GM19328 (cell line): ENCODE results near the gene UBE2E2.

Experiments
- ATAC-seq: cut with Tn5 transposase; IDR thresholded peaks from one replicate; pipeline ENCODE4 v1.9.1; 2021; ENCODE audit warnings: mild to moderate bottlenecking, moderate library complexity; ENCODE audit not compliant: unreplicated experiment

The UBE2E2 gene

GRCh38 chr3:23377928-23378672 is 175.0 kb downstream of the UBE2E2 start:
- ATAC-seq = no peak

GRCh38 chr3:23383875-23384274 is 180.7 kb downstream of the UBE2E2 start:
- no peak for ATAC-seq

- no peak for ATAC-seq
Measured at GRCh38 chr3:23385327-23385726, 182.2 kb downstream of the UBE2E2 start.

DNA sequence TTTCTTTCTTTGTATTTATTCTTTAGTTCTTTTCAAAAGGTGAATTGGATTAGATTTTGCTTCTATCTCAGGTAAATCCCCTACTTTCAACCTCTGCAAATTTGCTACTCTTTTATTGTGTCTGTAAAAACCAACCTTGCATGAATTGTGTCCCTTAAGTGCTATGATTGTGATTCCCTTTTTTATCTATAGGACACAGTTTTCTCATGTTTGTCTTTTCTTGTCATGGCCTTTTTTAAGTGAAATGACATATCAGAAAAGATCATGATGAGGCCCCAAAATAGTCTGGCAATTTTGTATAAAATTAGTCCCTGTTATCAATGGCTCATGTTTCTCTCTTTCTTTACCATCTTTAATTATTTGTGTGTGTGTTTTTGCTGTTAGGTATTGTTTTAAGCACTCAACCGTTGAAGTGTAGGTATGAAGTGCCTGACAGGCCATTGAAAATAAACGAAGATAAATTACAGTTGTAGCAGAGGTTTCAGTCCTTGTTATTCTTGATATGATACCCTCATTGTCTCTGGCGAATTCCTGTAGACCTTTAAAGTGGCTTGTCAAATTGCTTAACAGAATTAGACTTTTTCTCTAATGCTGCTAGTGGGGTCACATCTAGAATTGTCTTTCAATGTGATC is 184.3 kb downstream of the UBE2E2 start:
- no peak for ATAC-seq

- no peak for ATAC-seq
Measured at GRCh38 chr3:23389089-23389488, 186.0 kb downstream of the UBE2E2 start.

GRCh38 chr3:23389686-23390085 is 186.6 kb downstream of the UBE2E2 start:
- peak; percentile 57 for ATAC-seq

DNA sequence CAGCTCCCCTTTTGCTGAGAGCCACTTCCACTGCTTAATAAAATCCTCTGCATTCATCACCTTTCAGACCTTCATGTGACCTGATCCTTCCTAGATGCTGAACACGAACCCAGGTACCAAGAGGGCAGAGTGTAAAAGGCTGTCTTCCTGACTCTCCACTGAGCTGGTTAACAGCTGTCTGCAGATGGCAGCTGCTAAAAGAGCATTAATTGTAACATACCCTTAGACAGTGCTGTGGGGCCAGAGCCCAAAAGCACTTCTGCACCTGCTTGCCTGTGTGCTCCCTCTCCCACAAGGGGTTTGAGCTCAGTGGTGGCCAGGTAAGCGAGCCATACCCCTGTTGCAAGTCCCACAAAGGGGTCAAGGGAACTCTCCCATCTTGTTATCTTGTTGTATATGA is 187.3 kb downstream of the UBE2E2 start:
- no peak for ATAC-seq

DNA sequence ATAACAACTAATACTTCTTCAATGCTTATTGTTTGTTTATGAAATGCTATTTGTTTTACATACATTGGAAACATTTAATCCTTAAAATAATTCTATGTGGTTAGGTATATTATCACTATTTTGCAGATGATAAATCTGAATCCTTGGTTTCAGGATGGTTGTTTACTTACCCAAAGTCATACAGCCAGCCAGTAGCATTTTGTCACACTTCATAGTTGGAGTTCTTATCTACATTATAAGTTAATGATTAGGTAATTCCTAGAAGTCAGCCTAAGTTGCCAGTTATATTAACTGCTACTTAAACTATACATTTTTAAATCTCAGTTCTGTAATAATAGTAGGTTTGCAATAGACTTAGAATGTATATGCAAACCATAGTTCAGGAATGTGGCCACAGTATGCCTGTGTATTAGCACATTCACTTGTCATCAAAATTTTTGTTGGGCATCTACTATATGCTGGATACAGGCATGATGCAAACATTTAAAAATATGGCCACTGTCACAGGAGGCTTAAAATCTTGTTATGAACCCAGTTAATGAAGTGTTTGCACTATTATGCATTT is 187.9 kb downstream of the UBE2E2 start:
- no peak for ATAC-seq

DNA sequence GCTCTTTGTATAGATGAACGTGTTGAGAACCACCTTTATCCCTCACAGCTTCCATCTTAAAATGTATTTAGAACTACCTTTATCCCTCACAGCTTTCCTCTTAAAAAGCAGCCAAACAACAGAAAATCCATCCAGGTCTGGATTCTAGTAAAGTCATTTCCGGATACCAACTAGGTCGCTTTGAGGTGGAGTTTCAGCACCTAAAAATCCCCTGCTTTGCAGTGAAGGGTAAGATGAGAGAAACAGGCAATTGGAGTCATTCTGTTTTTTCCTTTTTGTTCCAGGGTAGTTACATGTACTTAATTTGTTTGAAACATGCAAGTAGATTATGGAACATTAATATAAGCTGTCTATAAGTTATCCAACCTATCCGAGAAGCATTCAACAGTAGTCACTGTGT is 192.0 kb downstream of the UBE2E2 start:
- ATAC-seq = no peak

DNA sequence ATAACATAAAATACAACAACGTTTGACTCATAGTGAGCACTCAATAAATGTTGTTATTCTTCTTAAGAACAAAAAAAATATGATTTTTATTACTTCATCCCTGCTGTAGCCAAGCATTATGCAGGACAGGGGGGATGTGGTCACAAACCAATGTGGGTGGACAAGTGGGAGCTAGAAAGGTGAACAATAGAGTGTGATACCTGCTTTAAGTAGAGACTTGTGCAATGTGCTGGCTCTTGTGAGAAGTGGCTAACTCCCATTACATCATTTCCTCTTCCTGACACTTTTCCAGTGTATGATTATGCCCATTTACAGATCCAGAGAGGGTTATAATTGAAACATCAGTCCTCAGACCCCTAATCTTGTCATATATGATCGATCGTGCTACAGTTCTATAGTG is 193.6 kb downstream of the UBE2E2 start:
- ATAC-seq = no peak

GRCh38 chr3:23399221-23399620 is 196.1 kb downstream of the UBE2E2 start:
- ATAC-seq = no peak

DNA sequence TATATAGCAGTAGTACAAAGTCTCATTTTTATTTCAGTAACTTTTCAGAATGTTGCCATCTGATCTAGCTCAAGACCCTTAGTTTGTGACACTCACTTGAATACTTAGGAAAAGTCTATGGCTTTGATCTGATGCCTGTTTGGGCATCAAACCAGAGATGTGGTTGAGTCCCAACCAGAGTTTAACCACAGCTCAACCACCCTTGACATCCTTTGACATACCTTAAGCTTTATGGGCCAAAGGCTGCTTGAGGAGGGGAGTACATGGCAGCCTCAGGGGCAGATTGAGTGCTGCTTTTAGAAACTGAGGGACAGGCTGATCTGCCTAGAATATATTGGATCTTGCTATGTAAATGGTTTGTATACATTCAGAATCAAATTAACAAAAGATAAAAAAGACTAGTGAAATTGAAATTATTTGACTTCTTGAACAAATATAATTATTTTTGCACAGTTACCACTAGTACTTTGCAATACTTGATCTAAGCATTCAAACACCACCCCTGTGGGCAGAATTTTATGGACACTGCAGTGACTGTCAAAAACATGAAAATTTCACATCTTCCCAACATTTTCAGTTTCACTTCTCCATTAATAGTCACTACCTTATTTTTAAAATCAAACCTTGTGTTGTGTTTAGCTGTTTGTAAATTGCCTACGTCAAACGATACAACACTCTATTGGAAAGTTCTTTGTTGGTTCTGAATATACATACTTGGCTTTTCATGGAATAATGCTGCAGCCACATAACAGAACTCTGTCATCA is 199.8 kb downstream of the UBE2E2 start:
- ATAC-seq = no peak

DNA sequence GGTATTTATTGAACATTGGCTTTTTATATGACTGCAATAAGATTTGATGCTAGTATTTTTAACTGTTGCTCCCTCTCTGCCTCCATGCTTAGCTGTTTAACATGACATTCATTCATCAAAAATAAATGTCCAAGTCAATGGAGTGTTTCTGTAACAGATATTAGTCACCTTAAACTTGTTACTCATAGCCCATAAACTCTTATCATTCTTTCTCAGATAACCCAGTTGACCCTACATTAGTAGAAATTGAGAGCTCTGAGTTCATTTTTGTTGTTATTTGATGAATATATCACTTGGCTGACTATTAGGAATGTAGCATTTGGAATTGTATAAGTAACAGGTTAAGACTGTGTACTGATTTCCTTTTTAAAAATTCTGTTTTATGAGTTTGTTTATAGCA is 201.1 kb downstream of the UBE2E2 start:
- no peak for ATAC-seq

DNA sequence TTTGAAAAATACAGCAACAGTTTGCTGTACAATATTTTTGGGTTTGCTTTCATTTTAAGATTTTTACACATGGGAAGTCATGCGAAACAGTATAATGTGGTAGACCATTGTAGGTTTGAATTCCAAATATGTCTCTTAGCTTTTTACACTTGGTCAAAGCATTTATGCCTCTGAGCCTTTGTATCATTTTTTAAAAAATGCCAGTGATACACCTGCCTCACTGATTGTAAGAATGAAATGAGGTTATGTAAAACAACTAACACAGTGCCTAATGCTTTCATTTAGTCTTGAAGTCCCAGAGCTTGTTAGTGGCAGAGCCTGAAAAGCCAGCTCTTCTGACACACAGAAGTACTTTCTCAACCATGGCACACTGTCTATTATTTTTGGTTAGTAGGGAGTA is 202.0 kb downstream of the UBE2E2 start:
- ATAC-seq = peak; percentile 46

- ATAC-seq = no peak
Measured at GRCh38 chr3:23406601-23407000, 203.5 kb downstream of the UBE2E2 start.

DNA sequence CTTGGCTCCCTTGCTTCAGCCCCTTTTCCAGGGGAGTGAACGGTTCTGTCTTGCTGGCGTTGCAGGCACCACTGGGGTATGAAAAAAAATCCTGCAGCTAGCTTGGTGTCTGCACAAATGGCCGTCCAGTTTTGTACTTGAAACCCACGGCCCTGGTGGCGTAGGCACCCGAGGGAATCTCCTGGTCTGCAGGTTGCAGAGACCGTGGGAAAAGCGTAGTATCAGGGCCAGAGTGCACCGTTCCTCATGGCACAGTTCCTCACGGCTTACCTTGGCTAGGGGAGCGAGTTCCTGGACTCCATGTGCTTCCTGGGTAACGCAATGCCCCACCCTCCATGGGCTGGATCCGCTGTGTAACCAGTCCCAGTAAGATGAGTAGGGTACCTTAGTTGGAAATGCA is 214.9 kb downstream of the UBE2E2 start:
- no peak for ATAC-seq

DNA sequence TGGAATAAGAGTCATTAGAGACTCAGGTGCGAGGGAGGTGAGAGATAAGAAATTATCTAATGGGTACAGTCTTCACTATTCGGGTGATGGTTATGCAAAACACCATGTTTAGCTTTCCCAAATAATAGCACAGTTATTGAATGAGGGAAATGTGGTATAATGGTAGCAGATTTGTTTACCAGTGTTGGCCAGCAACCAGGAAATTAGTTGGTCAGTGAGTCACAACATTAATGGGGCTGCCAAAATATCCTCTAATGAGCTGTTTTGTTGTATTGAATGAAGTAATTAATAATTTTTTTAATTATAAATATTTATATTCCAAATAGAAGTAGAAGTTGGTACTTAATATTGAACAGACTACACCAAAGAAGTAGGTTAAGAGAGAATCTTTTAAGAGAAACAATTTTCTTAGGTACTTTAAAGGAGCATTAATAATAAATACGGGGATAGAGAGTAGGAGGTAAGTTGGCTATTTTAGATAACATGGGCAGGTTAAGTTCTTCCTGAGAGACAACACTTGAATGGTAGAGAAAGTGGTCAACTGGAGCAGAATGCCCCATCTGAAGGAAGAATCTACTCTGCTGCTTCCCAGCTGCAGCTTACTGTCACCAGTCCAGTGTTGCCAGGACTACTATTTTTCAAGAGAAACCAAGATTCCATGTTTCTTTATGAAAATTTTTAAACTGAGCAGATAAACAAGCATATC is 218.8 kb downstream of the UBE2E2 start:
- peak; percentile 38 for ATAC-seq

DNA sequence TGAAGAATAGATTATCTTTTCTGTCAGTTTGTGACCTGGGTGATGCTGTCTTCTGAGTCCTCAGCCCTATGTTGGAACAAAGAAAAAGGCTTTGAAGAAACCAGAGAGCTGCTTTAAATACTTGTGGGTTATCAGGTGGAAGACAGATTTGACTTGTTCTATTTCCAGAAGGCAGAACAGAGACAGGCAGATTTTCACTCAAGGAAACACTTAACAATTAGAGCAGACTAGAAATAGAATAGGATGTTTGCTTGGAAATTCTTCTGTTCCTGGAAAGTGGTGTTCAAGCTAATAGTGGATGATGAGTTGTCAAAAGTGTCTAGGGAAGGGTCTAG is 219.4 kb downstream of the UBE2E2 start:
- peak; percentile 82 for ATAC-seq

DNA sequence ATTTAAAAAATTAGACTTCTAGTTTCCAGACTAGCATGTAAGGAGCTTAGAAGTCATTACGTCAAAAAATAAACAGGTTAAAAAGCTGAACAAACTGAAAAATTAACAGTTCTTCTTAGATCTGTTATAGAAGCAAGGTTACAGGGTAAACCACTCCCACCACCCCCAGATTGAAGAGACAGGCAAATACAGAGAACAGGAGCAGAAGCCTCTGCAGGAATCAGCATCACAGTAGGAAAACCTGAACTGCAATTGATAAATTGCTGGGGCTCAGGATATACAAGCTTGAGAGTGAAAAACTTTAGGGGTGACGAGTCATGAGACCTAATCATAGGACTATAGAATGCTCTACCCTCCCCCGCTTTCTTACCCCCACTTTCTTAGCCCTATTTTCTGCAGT is 222.3 kb downstream of the UBE2E2 start:
- no peak for ATAC-seq

DNA sequence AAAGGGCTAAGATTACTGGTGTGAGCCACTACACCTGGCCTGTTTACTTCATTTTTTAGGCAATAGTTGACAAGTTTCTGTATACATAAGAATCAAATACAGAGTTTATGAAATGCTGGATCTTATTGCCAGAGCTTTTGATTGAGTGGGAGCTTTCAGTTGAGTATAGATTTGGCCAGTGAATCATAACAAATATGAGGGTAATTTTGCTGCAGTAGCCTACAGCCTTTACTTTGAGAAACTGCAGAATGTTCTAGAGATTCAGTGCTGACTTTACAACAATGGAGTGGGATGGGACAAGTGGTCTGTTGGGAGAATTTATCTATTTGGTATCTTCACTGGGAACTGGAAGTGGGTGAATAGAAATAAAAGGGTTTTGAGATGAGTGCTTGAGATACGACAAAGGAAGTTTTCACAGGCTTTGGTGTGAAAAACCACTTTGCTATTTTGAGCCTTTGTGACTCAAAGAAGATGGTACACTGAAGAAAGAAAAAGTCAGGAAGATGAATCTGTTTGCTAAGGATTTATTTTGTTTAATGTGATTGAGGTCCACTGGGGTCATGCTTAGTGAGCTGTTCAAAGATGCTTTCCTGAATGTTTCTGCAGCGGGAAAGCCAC is 227.8 kb downstream of the UBE2E2 start:
- no peak for ATAC-seq

- no peak for ATAC-seq
Measured at GRCh38 chr3:23431764-23432163, 228.6 kb downstream of the UBE2E2 start.
